Endothelial cell of umbilical vein (primary cell): ENCODE data around the gene CCDC97. TPM values are rescaled to one million over a fixed set of nuclear protein-coding genes. Genes with fewer than 3 reads are reported as not detected.

ENCODE experiments used
- BruUV-seq: library from RNA; stranded (reverse); fragments of 400-500 nt; replicated peaks from 2 replicates; lab custom pipeline; 2021; lab: Mats Ljungman, UMichigan
- CTCF ChIA-PET: fragments of 300-600, 350-600 bp; sonication (Branson Sonifier 250); formaldehyde crosslinking; loops from one replicate; lab custom pipeline; 2021; ENCODE audit warnings: antibody characterized with exemption, inconsistent platforms; lab: Charles Lee
- POLR2A ChIA-PET: fragments of 300-600, 350-600 bp; sonication (Branson Sonifier 250); formaldehyde crosslinking; loops from one replicate; lab custom pipeline; 2021; ENCODE audit warnings: antibody characterized with exemption, inconsistent platforms; lab: Charles Lee
- DNase-seq: peaks from one replicate; pipeline ENCODE4 v3.0.0-alpha.2; 2011; ENCODE audit warnings: low read depth, low spot score
- FAIRE-seq: peaks from 2 replicates; lab custom pipeline; 2011; peaks lifted over from hg19 to GRCh38; lab: Jason Lieb, UNC
- H2AFZ ChIP-seq: 2 replicates; pipeline ENCODE4 v1.6.0; 2012; ENCODE audit warnings: low read depth, low read length, control low read depth, inconsistent platforms
- H3K27ac ChIP-seq: 2 replicates; pipeline ENCODE4 v1.5.1; 2011; ENCODE audit warnings: low read depth, mild to moderate bottlenecking, control low read depth, low read length, moderate library complexity; ENCODE audit not compliant: insufficient read depth
- H3K27me3 ChIP-seq, 2 experiments: 2 replicates each; pipeline versions ENCODE4 v1.6.0 to v1.6.1; 2011; ENCODE audit warnings: low read length in 2 of 2, mixed read lengths in 1 of 2; ENCODE audit not compliant: control insufficient read depth in 2 of 2, insufficient read depth in 2 of 2
- H3K36me3 ChIP-seq, 2 experiments: 2 replicates in 1 of 2; 3 replicates in 1 of 2; pipeline ENCODE4 v1.5.1; 2011; ENCODE audit warnings: low read length in 2 of 2, mild to moderate bottlenecking in 1 of 2, moderate library complexity in 1 of 2; ENCODE audit not compliant: control insufficient read depth in 2 of 2, insufficient read depth in 2 of 2; ENCODE audit errors: extremely low read depth in 1 of 2
- H3K4me1 ChIP-seq: 3 replicates; pipeline ENCODE4 v1.5.1; 2011; ENCODE audit warnings: mild to moderate bottlenecking, low read length; ENCODE audit not compliant: control insufficient read depth, insufficient read depth; ENCODE audit errors: extremely low read depth
- H3K4me2 ChIP-seq: 2 replicates; pipeline ENCODE4 v1.6.1; 2011; ENCODE audit warnings: low read length, control low read depth, mixed read lengths; ENCODE audit not compliant: insufficient read depth
- H3K4me3 ChIP-seq, 3 experiments: fragments of 200-600 bp in 1 of 3; sonication (generic), shearing (Covaris generic) in 1 of 3; replicated peaks in 1 of 3; 2 replicates each; pipeline ENCODE4 v1.5.1; 2011 to 2016; ENCODE audit warnings: control low read depth in 3 of 3, low read length in 3 of 3, mild to moderate bottlenecking in 2 of 3, inconsistent platforms in 1 of 3, low read depth in 1 of 3, moderate library complexity in 1 of 3; ENCODE audit not compliant: insufficient read depth in 1 of 3
- H3K79me2 ChIP-seq: 2 replicates; pipeline ENCODE4 v1.6.0; 2012; ENCODE audit warnings: low read length, inconsistent platforms; ENCODE audit not compliant: control insufficient read depth, insufficient read depth
- H3K9ac ChIP-seq: replicated peaks from 2 replicates; pipeline ENCODE3; 2011; ENCODE audit warnings: low read length, control low read depth; ENCODE audit not compliant: insufficient read depth; ENCODE audit errors: extremely low read depth
- H3K9me1 ChIP-seq: replicated peaks from 3 replicates; pipeline ENCODE4 v1.6.0; 2011; ENCODE audit warnings: mild to moderate bottlenecking, low read length; ENCODE audit not compliant: control insufficient read depth, insufficient read depth; ENCODE audit errors: extremely low read depth
- H3K9me3 ChIP-seq: replicated peaks from 2 replicates; pipeline ENCODE4 v1.5.1; 2012; ENCODE audit warnings: low read length, inconsistent platforms; ENCODE audit not compliant: control insufficient read depth, insufficient read depth
- H4K20me1 ChIP-seq: replicated peaks from 2 replicates; pipeline ENCODE3; 2011; ENCODE audit warnings: mild to moderate bottlenecking, low read length; ENCODE audit not compliant: control insufficient read depth, insufficient read depth; ENCODE audit errors: extremely low read depth
- EZH2 ChIP-seq: IDR thresholded peaks from 2 replicates; pipeline ENCODE4 v1.6.1; 2012; ENCODE audit warnings: borderline replicate concordance, low read depth, mild to moderate bottlenecking, moderate library complexity, low read length, inconsistent platforms; ENCODE audit not compliant: severe bottlenecking
- JUN ChIP-seq: IDR thresholded peaks from 2 replicates; pipeline ENCODE4 v1.6.1; 2011; ENCODE audit warnings: borderline replicate concordance, low read depth; ENCODE audit not compliant: insufficient read length, insufficient read depth
- POLR2A ChIP-seq: IDR thresholded peaks from 2 replicates; pipeline ENCODE4 v1.6.1; 2012; ENCODE audit warnings: low read depth, mild to moderate bottlenecking, control low read depth, low read length
- POLR2AphosphoS5 ChIP-seq: IDR thresholded peaks from 2 replicates; pipeline ENCODE4 v1.6.1; 2012; ENCODE audit warnings: low read depth, mild to moderate bottlenecking, control low read depth, low read length, moderate library complexity; ENCODE audit not compliant: insufficient read depth
- dilution Hi-C: fragments of 300-500 bp; cut with MboI; formaldehyde crosslinking; loops from one replicate; pipeline ENCODE4 v1.15.0; 2019; ENCODE audit warnings: low sequenced_read_pairs; ENCODE audit not compliant: extremely low pct_ligation_motif_present
- intact Hi-C: fragments of 100-400 bp; cut with micrococcal nuclease; formaldehyde crosslinking; loops from one replicate; pipeline ENCODE4 v1.10.0; 2022
- polyA plus RNA-seq, 4 experiments: library from polyadenylated mRNA; depleted of rRNA in 3 of 4; stranded (reverse) in 3 of 4; unstranded in 1 of 4; fragments of >200 nt; gene quantifications; 2 replicates each; pipeline versions ENCODE4 v1.2.1 to v1.2.3, GENCODE V29; 2011 to 2012; ENCODE audit warnings: missing spikeins in 1 of 4
- total RNA-seq: library from RNA; stranded (reverse); gene quantifications from 2 replicates; pipeline ENCODE4 v1.2.3, GENCODE V29; 2021
- TF ChIP-seq, protein P1 (sequence below), 2 donors: IDR thresholded peaks; 1 replicate in 1 of 2; 2 replicates in 1 of 2; pipeline ENCODE4 v1.5.1; 2011; ENCODE audit warnings: low read length in 2 of 2, mild to moderate bottlenecking in 2 of 2, moderate library complexity in 2 of 2, control low read depth in 1 of 2, inconsistent platforms in 1 of 2, low read depth in 1 of 2; ENCODE audit not compliant: insufficient read depth in 1 of 2; ENCODE audit errors: extremely low read depth in 1 of 2

The CCDC97 gene
- total and polyA plus RNA-seq, 2 donors (not counting 3 experiments of a cell fraction or from before 2014, with no cell fraction given) = 20.7 to 27.2 TPM

DNA sequence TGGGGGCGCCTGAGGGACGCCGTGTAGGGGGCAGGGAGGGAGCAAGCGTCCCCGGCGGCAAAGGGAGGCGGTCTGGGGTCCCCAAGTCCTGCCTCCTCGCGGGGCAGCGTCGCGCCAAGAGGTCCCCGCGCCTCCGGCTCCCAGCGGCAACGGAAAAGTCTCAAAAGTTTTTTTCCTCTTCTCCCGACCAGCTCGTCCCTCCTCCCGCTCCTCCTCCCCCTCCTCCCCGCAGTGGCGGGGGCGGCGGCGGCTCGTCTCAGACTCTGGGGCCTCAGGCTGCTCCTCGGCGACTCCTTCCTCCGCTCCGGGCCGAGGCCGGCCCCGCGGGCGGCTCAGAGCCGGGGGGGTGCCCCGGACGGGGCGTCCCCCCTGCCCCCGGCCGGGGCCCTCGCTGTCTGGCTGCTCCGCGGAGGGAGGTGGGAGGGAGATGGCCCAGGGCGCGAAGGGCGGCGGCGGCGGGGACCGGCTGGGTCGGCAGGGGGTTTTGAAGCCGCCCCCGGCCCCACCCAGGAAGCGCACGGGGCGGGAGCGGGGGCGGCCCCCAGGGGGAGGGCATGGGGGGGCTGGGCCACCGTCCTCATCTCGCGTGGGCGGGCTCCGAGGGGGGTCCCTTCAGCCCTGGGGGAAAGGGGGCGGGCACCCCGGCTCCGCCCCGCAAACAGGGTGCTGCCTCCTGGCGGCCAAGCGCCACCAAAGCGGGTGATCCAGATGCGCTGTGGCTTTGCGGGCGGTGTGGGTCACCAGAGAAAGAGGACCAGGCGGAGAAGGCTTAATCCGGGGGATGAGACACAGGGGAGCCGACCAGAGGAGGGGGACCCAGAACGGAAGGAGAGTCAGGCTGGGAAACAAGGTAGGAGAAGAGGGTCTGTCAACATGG lies 43.7 kb downstream of the CCDC97 start, which contains the start of gene TGFB1:
Gene TGFB1 (minus strand): TSS at position 457 of the 877 bp plus-strand sequence. CDS start 878 bp downstream, outside the sequence.
- intact Hi-C loops (loop anchor here (1.0 to 5.0 kb wide), 6 partner anchors 44 to 194 kb away; partner anchors contain the start of genes B3GNT8, BCKDHA, EXOSC5 and HNRNPUL1), dilution Hi-C loops (no loop called here)
- H3K9me1 ChIP-seq = no peaks in the 10 kb centered on the region
- H3K79me2 ChIP-seq = peaks cover 47% of the 10 kb centered on the region
- no peaks in the 10 kb centered on the region for H4K20me1 ChIP-seq
- H3K9me3 ChIP-seq = no peaks in the 10 kb centered on the region
- ChIA-PET POLR2A (interaction anchor here (1.5 to 2.0 kb wide), 2 partner anchors 10 to 32 kb away, joined by 4 to 8 read pairs; partner anchors contain the start of gene B9D2), CTCF (interaction anchor here (0.6 to 3.8 kb wide), 19 partner anchors 11 to 149 kb away, joined by 3 to 65 read pairs (median 8); partner anchors contain the start of genes B9D2 and DMAC2)
- TF ChIP-seq EZH2 (no peak), JUN (no peak), POLR2A (peak; percentile 88), POLR2AphosphoS5 (peak; percentile 96)
- TF ChIP-seq, protein P1, sequence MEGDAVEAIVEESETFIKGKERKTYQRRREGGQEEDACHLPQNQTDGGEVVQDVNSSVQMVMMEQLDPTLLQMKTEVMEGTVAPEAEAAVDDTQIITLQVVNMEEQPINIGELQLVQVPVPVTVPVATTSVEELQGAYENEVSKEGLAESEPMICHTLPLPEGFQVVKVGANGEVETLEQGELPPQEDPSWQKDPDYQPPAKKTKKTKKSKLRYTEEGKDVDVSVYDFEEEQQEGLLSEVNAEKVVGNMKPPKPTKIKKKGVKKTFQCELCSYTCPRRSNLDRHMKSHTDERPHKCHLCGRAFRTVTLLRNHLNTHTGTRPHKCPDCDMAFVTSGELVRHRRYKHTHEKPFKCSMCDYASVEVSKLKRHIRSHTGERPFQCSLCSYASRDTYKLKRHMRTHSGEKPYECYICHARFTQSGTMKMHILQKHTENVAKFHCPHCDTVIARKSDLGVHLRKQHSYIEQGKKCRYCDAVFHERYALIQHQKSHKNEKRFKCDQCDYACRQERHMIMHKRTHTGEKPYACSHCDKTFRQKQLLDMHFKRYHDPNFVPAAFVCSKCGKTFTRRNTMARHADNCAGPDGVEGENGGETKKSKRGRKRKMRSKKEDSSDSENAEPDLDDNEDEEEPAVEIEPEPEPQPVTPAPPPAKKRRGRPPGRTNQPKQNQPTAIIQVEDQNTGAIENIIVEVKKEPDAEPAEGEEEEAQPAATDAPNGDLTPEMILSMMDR (IDR thresholded peaks at IDR 0.05; ENCODE audit: extremely low read depth in 1 of 2, insufficient read depth in 1 of 2, low read depth in 1 of 2, low read length in 2 of 2) = peak; percentile 92 to 96
- H3K4me2 ChIP-seq = peak within 1 kb of the TSS; percentile 73
- H3K4me1 ChIP-seq = peaks cover 12% of the 10 kb centered on the region
- no peaks in the 10 kb centered on the region for H3K27me3 ChIP-seq
- peak within 1 kb of the TSS; percentile 83 for H3K9ac ChIP-seq
- H3K36me3 ChIP-seq = no peaks in the 10 kb centered on the region
- DNase-seq = peak; percentile 81
- BruUV-seq = TSS peak; percentile 82
- peak; percentile 67 for FAIRE-seq
- peak within 1 kb of the TSS; percentile 70 for H3K27ac ChIP-seq
- peak within 1 kb of the TSS; percentile 75 to 99 (median 90) for H3K4me3 ChIP-seq
- no peak within 1 kb of the TSS for H2AFZ ChIP-seq
